HEK293 (cell line): ENCODE data around the gene BCOR.
A peak's percentile ranks its signal among the peaks of the same experiment; 100 is the strongest.

ENCODE experiments used
- CTCF ChIA-PET: fragments of 350-600 bp; formaldehyde crosslinking; extraction: SDS; loops from one replicate; lab custom pipeline; 2021; ENCODE audit warnings: antibody characterized with exemption; lab: Yijun Ruan, JAX
- POLR2A ChIA-PET: fragments of 300-600 bp; formaldehyde crosslinking; extraction: SDS; loops from one replicate; lab custom pipeline; 2020; ENCODE audit warnings: antibody characterized with exemption, inconsistent platforms; lab: Yijun Ruan, JAX
- H3K27ac ChIP-seq: fragments of 200-500 bp; sonication (Bioruptor generic); 2 replicates; pipeline ENCODE4 v1.5.1; 2014; ENCODE audit warnings: low read depth, low read length, control low read depth, inconsistent platforms; ENCODE audit errors: extremely low read depth
- H3K36me3 ChIP-seq, 2 experiments: fragments of 200-500 bp in 1 of 2; sonication (Bioruptor generic) in 1 of 2; 1 replicate in 1 of 2; 2 replicates in 1 of 2; pipeline ENCODE4 v1.5.1; 2014 to 2017; ENCODE audit warnings: inconsistent platforms in 2 of 2, low read length in 2 of 2; ENCODE audit not compliant: control insufficient read depth in 2 of 2, insufficient read depth in 1 of 2
- H3K4me1 ChIP-seq: fragments of 200-500 bp; sonication (Bioruptor generic); 2 replicates; pipeline ENCODE4 v1.5.1; 2014; ENCODE audit warnings: mild to moderate bottlenecking, low read length, inconsistent platforms; ENCODE audit not compliant: control insufficient read depth, insufficient read depth
- H3K4me3 ChIP-seq: 2 replicates; pipeline ENCODE4 v1.5.1; 2011; ENCODE audit warnings: low read depth, mild to moderate bottlenecking, control low read depth, low read length, moderate library complexity
- H3K9me3 ChIP-seq: fragments of 200-500 bp; sonication (Bioruptor generic); 2 replicates; pipeline ENCODE4 v1.5.1; 2014; ENCODE audit warnings: low read depth, low read length, inconsistent platforms; ENCODE audit not compliant: control insufficient read depth, insufficient read depth
- EGR2 ChIP-seq: fragments of 450-650 bp; formaldehyde crosslinking; IDR thresholded peaks from 2 replicates; pipeline ENCODE4 v1.5.1; 2016; ENCODE audit warnings: low read depth, missing biosample characterization, missing genetic modification characterization
- PRDM4 ChIP-seq: fragments of 450-650 bp; formaldehyde crosslinking; IDR thresholded peaks from 2 replicates; pipeline ENCODE4 v1.5.1; 2017; ENCODE audit warnings: missing biosample characterization, missing genetic modification characterization
- YY2 ChIP-seq: fragments of 450-650 bp; formaldehyde crosslinking; IDR thresholded peaks from 2 replicates; pipeline ENCODE4 v1.5.1; 2016; ENCODE audit warnings: missing biosample characterization, missing genetic modification characterization
- ZBTB1 ChIP-seq: fragments of 450-650 bp; formaldehyde crosslinking; IDR thresholded peaks from 2 replicates; pipeline ENCODE4 v1.5.1; 2016; ENCODE audit warnings: missing biosample characterization, missing genetic modification characterization
- ZBTB6 ChIP-seq: fragments of 450-650 bp; formaldehyde crosslinking; IDR thresholded peaks from 2 replicates; pipeline ENCODE4 v1.5.1; 2017; ENCODE audit warnings: missing biosample characterization, missing genetic modification characterization
- ZFHX2 ChIP-seq: fragments of 450-650 bp; formaldehyde crosslinking; conservative IDR thresholded peaks from 2 replicates; pipeline ENCODE4 v1.5.1; 2016; ENCODE audit warnings: missing biosample characterization, missing genetic modification characterization
- ZNF174 ChIP-seq: fragments of 450-650 bp; formaldehyde crosslinking; IDR thresholded peaks from 2 replicates; pipeline ENCODE4 v1.5.0; 2017; ENCODE audit warnings: missing biosample characterization, mild to moderate bottlenecking, missing genetic modification characterization
- ZNF223 ChIP-seq: fragments of 450-650 bp; formaldehyde crosslinking; IDR thresholded peaks from 2 replicates; pipeline ENCODE4 v1.5.1; 2016; ENCODE audit warnings: missing biosample characterization, missing genetic modification characterization
- ZNF394 ChIP-seq: fragments of 450-650 bp; formaldehyde crosslinking; IDR thresholded peaks from 2 replicates; pipeline ENCODE4 v1.5.1; 2016; ENCODE audit warnings: missing biosample characterization, missing genetic modification characterization, mild to moderate bottlenecking, moderate library complexity, borderline replicate concordance
- ZNF600 ChIP-seq: fragments of 450-650 bp; formaldehyde crosslinking; IDR thresholded peaks from 2 replicates; pipeline ENCODE4 v1.5.1; 2016; ENCODE audit warnings: missing biosample characterization, missing genetic modification characterization
- ZNF768 ChIP-seq: fragments of 450-650 bp; formaldehyde crosslinking; IDR thresholded peaks from 2 replicates; pipeline ENCODE4 v1.5.1; 2018; ENCODE audit warnings: missing biosample characterization, mild to moderate bottlenecking, missing genetic modification characterization
- ZNF776 ChIP-seq: fragments of 450-650 bp; formaldehyde crosslinking; IDR thresholded peaks from 2 replicates; pipeline ENCODE4 v1.5.0; 2017; ENCODE audit warnings: missing biosample characterization, missing genetic modification characterization, borderline replicate concordance
- ZNF837 ChIP-seq: fragments of 450-650 bp; formaldehyde crosslinking; IDR thresholded peaks from 2 replicates; pipeline ENCODE4 v1.5.1; 2016; ENCODE audit warnings: missing biosample characterization, missing genetic modification characterization

BCOR gene

GRCh38 chrX:40012868-40013265, 84.9 kb downstream of the BCOR start:
- Histone ChIP-seq H3K4me1 (no peaks in the 10 kb centered on the region; the same call in 1 of the 2 replicates), H3K4me3 (peak overlapping the region; percentile 49), H3K9me3 (no peaks in the 10 kb centered on the region), H3K27ac (peak overlapping the region; percentile 95), H3K36me3 (no peaks in the 10 kb centered on the region)
- TF ChIP-seq YY2 (no peak), ZBTB6 (tag by site-specific recombination) (0 out of 2 replicates have a peak, but pooled peaks have one; percentile 32), ZNF776 (tag by site-specific recombination) (no peak), ZNF174 (tag by site-specific recombination) (no peak), PRDM4 (peak; percentile 36; the same call in 1 of the 2 replicates), ZNF837 (tag by site-specific recombination) (no peak), ZBTB1 (tag by site-specific recombination) (no peak), ZNF600 (no peak), ZNF394 (no peak)
- POLR2A ChIA-PET: interaction anchor here (0.6 to 1.7 kb wide), 6 partner anchors 43 to 342 kb away, joined by 3 to 13 read pairs (median 4); partner anchors contain the start of gene BCOR
- CTCF ChIA-PET: interaction anchor here (0.6 to 1.0 kb wide), 2 partner anchors 16 to 44 kb away, joined by 4 to 5 read pairs; no protein-coding TSS in a partner anchor

DNA sequence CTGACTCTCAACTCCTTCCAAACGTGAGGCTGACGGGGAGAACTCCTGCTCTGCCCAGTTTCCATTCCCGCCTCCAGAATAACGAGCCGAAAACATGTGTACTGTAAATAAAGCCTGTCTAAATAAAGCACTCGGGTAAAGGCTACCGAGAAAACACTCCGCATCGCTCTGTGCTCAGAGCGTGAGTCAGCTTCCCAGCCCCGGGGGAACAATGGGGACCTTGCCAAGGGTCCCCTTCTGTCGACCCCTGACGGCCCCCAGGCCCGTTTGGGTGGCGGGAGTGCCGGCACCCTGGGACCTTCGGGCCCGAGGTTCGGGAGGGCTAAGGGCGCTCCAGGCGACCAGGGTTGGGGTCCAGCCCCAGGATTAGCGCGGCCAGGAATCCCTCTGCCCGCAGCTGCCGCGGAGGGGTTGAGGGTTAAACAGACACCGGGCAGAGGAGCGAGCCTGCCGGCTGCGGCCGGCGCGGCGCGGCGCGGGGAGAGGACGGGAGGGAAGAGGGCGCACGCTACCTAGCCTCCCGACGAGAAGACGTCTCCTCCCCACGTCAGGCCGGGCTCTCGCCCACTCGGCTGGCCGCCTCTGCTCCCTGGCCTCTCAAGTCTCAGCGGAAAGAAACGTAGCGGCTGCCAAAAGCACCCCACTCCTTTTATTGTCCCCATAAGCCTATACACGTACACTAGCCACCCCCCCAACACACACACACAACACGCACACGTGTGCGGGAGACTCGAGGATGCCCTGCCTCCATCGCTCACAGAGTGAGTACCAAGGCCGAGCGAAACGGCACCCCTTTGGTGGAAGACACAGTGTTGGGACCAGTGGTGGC, 85.5 kb downstream of the BCOR start:
- no peaks in the 10 kb centered on the region for H3K9me3 ChIP-seq
- peak overlapping the region; percentile 95; the same call in 1 of the 2 replicates for H3K27ac ChIP-seq
- no peaks in the 10 kb centered on the region for H3K36me3 ChIP-seq
- POLR2A ChIA-PET: interaction anchor here (1.0 to 1.6 kb wide), 2 partner anchors 85 to 93 kb away, joined by 3 to 13 read pairs; partner anchors contain the start of gene BCOR
- TF ChIP-seq ZBTB1 (tag by site-specific recombination) (no peak), ZFHX2 (peak; percentile 59), EGR2 (tag by site-specific recombination) (peak; percentile 24; the same call in 1 of the 2 replicates)
- H3K4me1 ChIP-seq: no peaks in the 10 kb centered on the region; the same call in 1 of the 2 replicates
- no peak overlapping the region for H3K4me3 ChIP-seq
- CTCF ChIA-PET: interaction anchor here (0.6 kb wide), 1 partner anchor 16 kb away, joined by 4 read pairs; no protein-coding TSS in a partner anchor

GRCh38 chrX:40011322-40012038, 86.3 kb downstream of the BCOR start:
- H3K4me1 ChIP-seq: no peaks in the 10 kb centered on the region; the same call in 1 of the 2 replicates
- H3K4me3 ChIP-seq: no peak overlapping the region
- H3K36me3 ChIP-seq: no peaks in the 10 kb centered on the region
- no peak overlapping the region for H3K27ac ChIP-seq
- TF ChIP-seq ZNF768 (tag by site-specific recombination): 0 out of 2 replicates have a peak, but pooled peaks have one; percentile 49
- TF ChIP-seq ZNF223 (tag by site-specific recombination): no peak
- H3K9me3 ChIP-seq: no peaks in the 10 kb centered on the region
- ChIA-PET CTCF (no interaction called here), POLR2A (no interaction called here)
